Caco-2 (cell line): ENCODE results near the gene CPSF3. TPM values are rescaled to one million over a fixed set of nuclear protein-coding genes. Genes with fewer than 3 reads are reported as not detected.
A peak's percentile ranks its signal among the peaks of the same experiment; 100 is the strongest.

Source experiments
- BruUV-seq: library from RNA; stranded (reverse); fragments of 400-500 nt; replicated peaks from 2 replicates; lab custom pipeline; 2021; lab: Mats Ljungman, UMichigan
- CTCF ChIA-PET: fragments of 300-600 bp; sonication (Branson Sonifier 250); formaldehyde crosslinking; loops from one replicate; lab custom pipeline; 2022; ENCODE audit warnings: antibody characterized with exemption; lab: Charles Lee
- POLR2A ChIA-PET: fragments of 300-600 bp; sonication (Branson Sonifier 250); formaldehyde crosslinking; loops from one replicate; lab custom pipeline; 2022; ENCODE audit warnings: antibody characterized with exemption; lab: Charles Lee
- DNase-seq, 2 experiments: peaks; one replicate each; pipeline versions ENCODE4 v3.0.0 to v3.0.0-alpha.2; 2020 to 2022
- H3K27me3 ChIP-seq: replicated peaks from 2 replicates; pipeline ENCODE4 v1.6.0; 2011; ENCODE audit warnings: low read length; ENCODE audit not compliant: control insufficient read depth, insufficient read depth
- H3K36me3 ChIP-seq: 2 replicates; pipeline ENCODE4 v1.5.1; 2011; ENCODE audit warnings: low read length; ENCODE audit not compliant: control insufficient read depth, insufficient read depth
- H3K4me1 ChIP-seq: fragments of 250-450 bp; sonication (Bioruptor Pico); 2 replicates; pipeline ENCODE4 v1.5.1; 2020; ENCODE audit warnings: mild to moderate bottlenecking
- H3K4me3 ChIP-seq: 2 replicates; pipeline ENCODE4 v1.5.1; 2011; ENCODE audit warnings: low read depth, mild to moderate bottlenecking, control low read depth, low read length
- H3K9me3 ChIP-seq: fragments of 250-450 bp; sonication (Bioruptor Pico); 2 replicates; pipeline ENCODE4 v1.5.1; 2020; ENCODE audit warnings: mild to moderate bottlenecking, moderate library complexity
- H3K27ac Mint-ChIP-seq: one replicate; pipeline ENCODE4 v1.8.0; 2022; ENCODE audit warnings: mixed read lengths; ENCODE audit not compliant: unreplicated experiment
- H3K27me3 Mint-ChIP-seq: one replicate; pipeline ENCODE4 v1.8.0; 2022; ENCODE audit warnings: mixed read lengths; ENCODE audit not compliant: insufficient read depth, unreplicated experiment
- H3K36me3 Mint-ChIP-seq: one replicate; pipeline ENCODE4 v1.8.0; 2022; ENCODE audit warnings: mild to moderate bottlenecking, mixed read lengths; ENCODE audit not compliant: insufficient read depth, unreplicated experiment
- H3K4me1 Mint-ChIP-seq: one replicate; pipeline ENCODE4 v1.8.0; 2022; ENCODE audit warnings: low read depth, mixed read lengths; ENCODE audit not compliant: unreplicated experiment
- H3K4me3 Mint-ChIP-seq: one replicate; pipeline ENCODE4 v1.8.0; 2022; ENCODE audit warnings: mild to moderate bottlenecking, moderate library complexity, mixed read lengths; ENCODE audit not compliant: unreplicated experiment
- H3K9me3 Mint-ChIP-seq: one replicate; pipeline ENCODE4 v1.8.0; 2022; ENCODE audit warnings: mixed read lengths; ENCODE audit not compliant: unreplicated experiment
- intact Hi-C: fragments of 100-400 bp; cut with micrococcal nuclease; formaldehyde crosslinking; loops from one replicate; pipeline ENCODE4 v1.10.0; 2022; ENCODE audit not compliant: unreplicated experiment
- total RNA-seq: library from RNA; stranded (reverse); gene quantifications from 2 replicates; pipeline ENCODE4 v1.2.3, GENCODE V29; 2022
- TF ChIP-seq, protein P1 (sequence below), 2 experiments: fragments of 200-600 bp in 1 of 2; IDR thresholded peaks; 1 replicate in 1 of 2; 2 replicates in 1 of 2; pipeline versions ENCODE4 v1.5.1 to v1.8.0; 2011 to 2022; ENCODE audit warnings: antibody characterized with exemption in 1 of 2, control low read depth in 1 of 2, inconsistent platforms in 1 of 2, low read depth in 1 of 2, low read length in 1 of 2, mild to moderate bottlenecking in 1 of 2, moderate library complexity in 1 of 2; ENCODE audit not compliant: insufficient read depth in 1 of 2, severe bottlenecking in 1 of 2, unreplicated experiment in 1 of 2

Gene CPSF3
- total RNA-seq, 1 experiment from 2014 or later, result 95.0 TPM

- BruUV-seq, result no TSS peak
- H3K9me3 Mint-ChIP-seq, result no peaks in the 10 kb centered on the region
- POLR2A ChIA-PET, result no interaction called here
- H3K9me3 ChIP-seq, result no peaks in the 10 kb centered on the region
- intact Hi-C loops, result no loop called here
- H3K4me3 ChIP-seq, result no peak overlapping the region
- TF ChIP-seq, protein P1, sequence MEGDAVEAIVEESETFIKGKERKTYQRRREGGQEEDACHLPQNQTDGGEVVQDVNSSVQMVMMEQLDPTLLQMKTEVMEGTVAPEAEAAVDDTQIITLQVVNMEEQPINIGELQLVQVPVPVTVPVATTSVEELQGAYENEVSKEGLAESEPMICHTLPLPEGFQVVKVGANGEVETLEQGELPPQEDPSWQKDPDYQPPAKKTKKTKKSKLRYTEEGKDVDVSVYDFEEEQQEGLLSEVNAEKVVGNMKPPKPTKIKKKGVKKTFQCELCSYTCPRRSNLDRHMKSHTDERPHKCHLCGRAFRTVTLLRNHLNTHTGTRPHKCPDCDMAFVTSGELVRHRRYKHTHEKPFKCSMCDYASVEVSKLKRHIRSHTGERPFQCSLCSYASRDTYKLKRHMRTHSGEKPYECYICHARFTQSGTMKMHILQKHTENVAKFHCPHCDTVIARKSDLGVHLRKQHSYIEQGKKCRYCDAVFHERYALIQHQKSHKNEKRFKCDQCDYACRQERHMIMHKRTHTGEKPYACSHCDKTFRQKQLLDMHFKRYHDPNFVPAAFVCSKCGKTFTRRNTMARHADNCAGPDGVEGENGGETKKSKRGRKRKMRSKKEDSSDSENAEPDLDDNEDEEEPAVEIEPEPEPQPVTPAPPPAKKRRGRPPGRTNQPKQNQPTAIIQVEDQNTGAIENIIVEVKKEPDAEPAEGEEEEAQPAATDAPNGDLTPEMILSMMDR (IDR thresholded peaks at IDR 0.05; ENCODE audit: insufficient read depth in 1 of 2, low read depth in 1 of 2, low read length in 1 of 2, severe bottlenecking in 1 of 2, unreplicated experiment in 1 of 2), result no peak
- no peak overlapping the region for H3K4me3 Mint-ChIP-seq
- peak in 1 of 2 experiments; percentile 22 for DNase-seq
- no peaks in the 10 kb centered on the region for H3K4me1 ChIP-seq
- peaks cover 5% of the 10 kb centered on the region for H3K36me3 ChIP-seq
- CTCF ChIA-PET, result no interaction called here
- H3K27me3 Mint-ChIP-seq, result no peaks in the 10 kb centered on the region
- H3K36me3 Mint-ChIP-seq, result peaks cover 19% of the 10 kb centered on the region
- H3K4me1 Mint-ChIP-seq, result no peaks in the 10 kb centered on the region
- no peak overlapping the region for H3K27ac Mint-ChIP-seq
- H3K27me3 ChIP-seq, result no peaks in the 10 kb centered on the region
These were observed 34.2 kb upstream of the CPSF3 start for GRCh38 chr2:9388950-9389911.

DNA sequence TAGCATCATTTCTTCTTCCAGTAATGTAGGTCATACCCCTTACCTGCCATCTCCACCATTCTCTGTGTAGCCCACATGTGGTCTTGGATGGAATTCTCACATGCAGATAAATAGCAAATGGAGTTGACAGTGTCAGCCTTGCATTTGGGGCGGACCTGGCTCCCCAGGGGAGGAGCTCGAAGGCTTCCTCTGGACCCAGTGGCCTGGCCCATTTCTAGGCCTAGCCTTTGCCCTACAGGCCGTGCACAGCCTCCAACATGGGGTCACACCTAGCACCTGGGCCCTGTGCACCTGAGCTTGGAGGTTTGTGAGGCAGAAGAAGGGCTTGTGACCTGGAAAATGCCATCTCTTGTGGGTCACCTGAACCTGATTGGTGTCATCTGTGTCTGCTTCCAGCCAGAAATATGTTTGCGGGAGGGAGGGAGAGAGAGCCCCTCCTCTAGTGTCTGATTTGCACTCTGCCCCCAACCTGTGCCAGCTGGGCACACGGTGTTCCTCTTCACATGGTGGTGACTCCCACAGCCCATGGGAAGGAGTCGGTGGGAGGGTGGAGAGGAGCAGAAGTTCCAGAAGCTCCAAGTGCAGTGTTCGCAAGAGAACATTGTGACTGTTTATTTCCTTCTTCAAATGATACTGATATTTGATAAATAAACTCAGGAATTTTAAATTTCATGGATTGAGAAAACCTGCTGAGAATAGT is 33.2 kb upstream of the CPSF3 start:
- DNase-seq, result no peak
- Mint-ChIP-seq H3K27ac (no peak overlapping the region), H3K36me3 (peaks cover 26% of the 10 kb centered on the region), H3K4me3 (no peak overlapping the region), H3K4me1 (no peaks in the 10 kb centered on the region), H3K27me3 (no peaks in the 10 kb centered on the region), H3K9me3 (no peaks in the 10 kb centered on the region)
- BruUV-seq, result no TSS peak
- POLR2A ChIA-PET, result no interaction called here
- H3K9me3 ChIP-seq, result no peaks in the 10 kb centered on the region
- peaks cover 3% of the 10 kb centered on the region; the same call in 1 of the 2 replicates for H3K36me3 ChIP-seq
- intact Hi-C loops, result no loop called here
- H3K27me3 ChIP-seq, result no peaks in the 10 kb centered on the region
- TF ChIP-seq, protein P1 (IDR thresholded peaks at IDR 0.05; ENCODE audit: insufficient read depth in 1 of 2, low read depth in 1 of 2, low read length in 1 of 2, severe bottlenecking in 1 of 2, unreplicated experiment in 1 of 2), result no peak
- no peak overlapping the region for H3K4me3 ChIP-seq
- CTCF ChIA-PET, result no interaction called here
- no peaks in the 10 kb centered on the region for H3K4me1 ChIP-seq

DNA sequence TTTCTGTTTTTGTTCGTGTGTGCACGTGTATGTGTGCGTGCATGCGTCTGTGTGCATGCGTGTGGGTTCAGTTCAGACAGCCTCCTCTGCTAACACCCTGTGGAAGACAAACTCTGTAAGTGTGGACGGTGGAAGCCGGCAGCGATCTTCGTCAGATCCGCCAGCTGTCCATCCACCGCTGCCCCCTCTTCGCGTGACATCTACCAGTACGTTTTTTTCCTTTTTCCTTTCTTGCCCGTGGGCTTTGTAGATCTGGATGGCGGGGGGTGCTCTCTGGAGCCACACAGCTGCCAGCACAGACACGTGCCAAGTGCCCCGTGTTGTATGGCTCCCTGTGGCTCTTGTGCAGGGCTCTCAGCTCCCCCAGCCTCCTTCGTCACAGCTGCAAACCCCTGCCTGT is 32.5 kb upstream of the CPSF3 start:
- ChIA-PET POLR2A (interaction anchor here (0.6 kb wide), 1 partner anchor 64 kb away, joined by 3 read pairs; no protein-coding TSS in a partner anchor), CTCF (no interaction called here)
- BruUV-seq, result no TSS peak
- no peak overlapping the region for H3K27ac Mint-ChIP-seq
- peaks cover 3% of the 10 kb centered on the region; the same call in 1 of the 2 replicates for H3K36me3 ChIP-seq
- intact Hi-C loops, result no loop called here
- DNase-seq, result no peak
- H3K9me3 ChIP-seq, result no peaks in the 10 kb centered on the region
- H3K4me1 Mint-ChIP-seq, result no peaks in the 10 kb centered on the region
- H3K4me3 ChIP-seq, result no peak overlapping the region
- H3K4me1 ChIP-seq, result no peaks in the 10 kb centered on the region
- H3K4me3 Mint-ChIP-seq, result no peak overlapping the region
- no peaks in the 10 kb centered on the region for H3K27me3 ChIP-seq
- TF ChIP-seq, protein P1 (IDR thresholded peaks at IDR 0.05; ENCODE audit: insufficient read depth in 1 of 2, low read depth in 1 of 2, low read length in 1 of 2, severe bottlenecking in 1 of 2, unreplicated experiment in 1 of 2), result no peak
- no peaks in the 10 kb centered on the region for H3K27me3 Mint-ChIP-seq
- H3K9me3 Mint-ChIP-seq, result no peaks in the 10 kb centered on the region
- peaks cover 26% of the 10 kb centered on the region for H3K36me3 Mint-ChIP-seq
